NCI-H2227 treated with DMSO at 0.1 percent for 48 hours (cell line): ENCODE results near the gene ZNF878.
A peak's percentile ranks its signal among the peaks of the same experiment; 100 is the strongest.
"Not testable (repeated sequence)": the region's sequence is repeated elsewhere in the genome, so short reads cannot be mapped to it uniquely, and the experiment has no call there.

Experiments
- DNase-seq: peaks from one replicate; lab custom pipeline; 2025; lab: John Stamatoyannopoulos, UW

The ZNF878 gene

DNA sequence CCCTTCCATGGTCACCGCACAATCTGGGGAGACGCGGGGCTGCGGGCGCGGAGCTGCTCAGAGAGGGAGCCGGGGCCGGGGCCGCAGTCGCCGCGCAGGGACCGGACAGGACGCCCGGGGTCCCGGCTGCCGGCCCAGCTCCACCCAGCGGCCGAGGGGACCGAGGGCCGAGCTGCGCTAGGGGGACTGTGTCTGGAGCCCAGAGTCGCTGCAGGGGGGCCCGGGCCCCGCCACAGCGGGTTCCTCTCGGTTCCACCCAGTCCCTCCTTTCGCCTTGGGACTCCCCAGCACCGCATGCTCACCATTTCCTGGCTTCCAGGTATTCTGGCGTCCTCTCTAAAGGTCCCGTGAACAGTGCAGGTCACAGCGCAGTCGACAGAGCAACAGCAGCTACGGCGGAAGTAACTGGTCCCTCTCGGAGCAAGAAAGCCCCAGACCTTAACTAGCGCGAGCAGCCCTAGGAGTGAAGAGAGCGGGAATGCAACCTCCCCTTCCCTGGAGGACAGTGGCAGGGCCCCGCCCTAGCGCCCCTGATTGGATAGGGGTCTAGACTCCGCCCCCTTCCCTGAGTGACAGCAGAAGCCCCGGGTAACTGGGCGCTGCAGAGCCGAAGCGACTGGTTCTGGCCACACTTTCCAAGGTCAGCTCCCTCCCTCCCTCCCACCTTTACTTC lies at the start of gene ZNF878:
ZNF878 (minus strand) TSS at position 465 of the 673 bp plus-strand sequence; CDS start at position 305, 160 bp downstream.
- DNase-seq: peak; percentile 87

DNA sequence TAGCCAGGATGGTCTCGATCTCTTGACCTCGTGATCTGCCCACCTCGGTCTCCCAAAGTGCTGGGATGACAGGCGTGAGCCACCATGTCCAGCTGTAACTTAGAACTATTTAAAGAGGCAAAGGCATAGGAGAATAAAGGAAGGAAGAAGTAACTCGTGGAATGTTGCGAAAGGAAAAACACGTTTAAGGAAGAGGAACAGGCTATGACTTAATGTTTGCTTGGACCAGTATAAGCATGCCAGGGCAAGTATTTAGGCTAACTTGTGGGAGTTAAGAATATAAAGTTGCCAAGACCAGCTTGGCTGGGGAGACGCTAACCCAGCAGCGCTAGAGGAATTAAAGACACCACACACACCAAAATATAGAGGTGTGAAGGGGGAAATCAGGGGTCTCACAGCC lies 45.3 kb upstream of the ZNF878 start:
- DNase-seq: no peak

DNA sequence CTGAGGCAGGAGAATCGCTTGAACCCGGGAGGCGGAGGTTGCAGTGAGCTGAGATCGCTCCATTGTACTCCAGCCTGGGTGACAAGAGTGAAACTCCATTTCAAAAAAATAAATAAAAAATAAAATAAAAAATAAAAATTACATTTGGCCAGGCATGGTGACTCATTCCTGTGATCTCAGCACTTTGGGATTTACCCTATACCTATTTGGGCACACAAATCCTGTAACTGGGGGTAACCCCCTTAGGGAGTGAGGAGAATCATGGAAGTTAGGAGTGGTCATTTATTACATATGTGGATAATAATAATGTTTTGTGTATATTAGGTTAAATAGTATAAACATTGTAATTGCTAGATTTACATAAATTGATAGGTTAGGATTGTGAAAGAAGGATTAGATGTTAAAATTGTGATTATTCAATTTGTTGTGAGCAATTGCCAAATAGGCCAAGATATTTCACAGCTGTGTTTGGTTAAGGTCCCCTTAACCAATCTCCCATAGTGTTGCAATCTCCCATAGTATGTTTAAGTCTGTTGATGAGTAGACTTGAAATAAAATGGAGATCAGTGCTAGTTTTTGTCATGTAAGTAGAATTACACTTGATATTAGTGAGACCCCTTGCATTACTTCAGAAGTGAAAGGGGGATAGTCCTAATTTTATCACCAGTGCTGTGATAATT lies 42.5 kb upstream of the ZNF878 start:
- DNase-seq: no peak

DNA sequence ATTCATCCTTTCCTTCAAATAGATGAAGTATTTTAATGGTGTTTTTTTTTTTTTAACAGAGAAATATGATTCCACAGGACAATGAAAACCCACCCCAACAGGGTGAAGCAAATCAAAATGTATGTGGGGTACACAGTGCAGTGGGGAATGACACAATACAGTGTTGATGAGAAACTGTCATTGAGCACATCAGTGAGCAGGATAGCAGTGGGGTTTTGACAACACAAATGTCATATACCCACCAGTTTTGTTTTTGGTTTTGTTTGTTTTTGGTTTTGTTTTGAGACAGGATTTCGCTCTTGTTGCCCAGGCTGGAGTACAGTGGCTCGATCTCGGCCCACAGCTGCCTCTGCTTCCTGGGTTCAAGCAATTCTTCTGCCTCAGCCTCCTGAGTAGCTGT lies 41.0 kb upstream of the ZNF878 start:
- no peak for DNase-seq

DNA sequence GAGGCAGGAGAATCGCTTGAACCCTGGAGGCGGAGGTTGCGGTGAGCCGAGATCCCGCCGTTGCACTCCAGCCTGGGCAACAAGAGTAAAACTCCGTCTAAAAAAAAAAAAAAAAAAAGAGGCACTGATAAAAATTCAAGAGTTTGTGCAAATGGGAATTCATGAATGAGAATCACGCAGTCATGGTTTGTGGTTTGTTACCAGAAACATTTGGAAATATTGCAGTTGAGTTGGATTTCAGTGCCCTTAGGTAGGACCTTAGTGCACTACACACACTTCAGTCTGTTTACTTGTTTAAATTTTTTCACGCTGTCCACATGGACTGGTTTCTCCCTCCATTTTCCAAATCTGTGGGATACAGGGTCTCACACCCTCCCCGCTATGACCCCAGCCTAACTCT lies 40.2 kb upstream of the ZNF878 start:
- no peak for DNase-seq

DNA sequence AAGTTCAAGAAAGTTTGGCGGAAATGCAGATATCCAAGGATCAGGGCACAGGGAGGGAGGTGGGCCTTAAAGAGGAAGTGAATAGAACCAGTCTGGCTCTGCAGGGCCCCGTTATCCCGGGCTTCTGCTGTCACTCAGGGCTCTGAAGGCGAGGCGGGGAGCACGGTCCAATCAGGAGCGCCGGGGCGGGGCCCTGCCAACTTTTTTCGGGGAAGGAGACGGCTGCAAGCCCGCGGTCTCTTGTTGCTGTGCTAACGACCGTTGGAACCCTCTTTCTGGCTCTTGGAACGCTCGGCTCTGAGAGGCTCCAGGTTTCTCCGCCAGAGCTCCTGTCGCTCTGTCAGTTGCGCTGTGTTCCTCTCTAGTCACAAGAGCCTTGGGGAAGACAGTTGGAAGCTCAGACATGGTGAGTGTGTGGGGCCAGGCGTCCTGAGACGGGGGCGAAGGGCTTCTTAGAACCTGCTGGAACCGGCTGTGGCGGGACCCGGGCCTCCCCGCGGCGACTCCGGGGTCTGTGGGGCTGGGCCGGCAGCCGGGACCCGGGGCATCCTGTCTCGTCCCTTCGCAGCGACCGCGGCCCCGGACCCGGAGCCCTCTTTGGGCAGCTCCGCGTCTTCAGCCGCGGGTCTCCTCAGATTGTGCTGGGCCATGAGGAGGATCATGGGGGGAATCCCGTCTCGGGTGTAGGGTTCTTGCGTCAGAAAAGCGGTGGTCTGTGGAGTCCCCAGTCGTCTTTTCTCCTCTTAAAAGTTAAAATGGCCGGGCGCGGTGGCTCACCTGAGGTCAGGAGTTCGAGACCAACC lies 39.5 kb upstream of the ZNF878 start:
- DNase-seq: peak; percentile 14

DNA sequence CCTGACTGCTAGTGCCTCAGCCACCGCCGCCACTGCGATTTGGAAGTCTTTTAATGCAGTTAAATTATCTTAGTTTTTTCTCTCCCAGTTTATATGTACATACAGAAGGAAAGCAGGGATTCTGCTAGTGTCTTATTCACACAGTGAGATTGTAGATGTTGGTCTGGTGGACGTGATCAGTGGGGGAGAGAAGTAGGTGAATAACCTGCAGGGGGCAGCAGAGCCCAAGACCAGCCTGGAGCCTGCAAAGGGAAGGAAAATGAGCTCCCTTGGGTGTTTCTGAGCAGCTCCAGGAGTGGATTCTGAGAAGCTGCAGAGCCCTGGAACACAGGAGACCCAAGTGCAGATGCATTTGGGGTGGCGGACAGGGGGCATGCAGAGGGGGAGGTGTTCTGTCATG lies 38.0 kb upstream of the ZNF878 start:
- peak; percentile 21 for DNase-seq

DNA sequence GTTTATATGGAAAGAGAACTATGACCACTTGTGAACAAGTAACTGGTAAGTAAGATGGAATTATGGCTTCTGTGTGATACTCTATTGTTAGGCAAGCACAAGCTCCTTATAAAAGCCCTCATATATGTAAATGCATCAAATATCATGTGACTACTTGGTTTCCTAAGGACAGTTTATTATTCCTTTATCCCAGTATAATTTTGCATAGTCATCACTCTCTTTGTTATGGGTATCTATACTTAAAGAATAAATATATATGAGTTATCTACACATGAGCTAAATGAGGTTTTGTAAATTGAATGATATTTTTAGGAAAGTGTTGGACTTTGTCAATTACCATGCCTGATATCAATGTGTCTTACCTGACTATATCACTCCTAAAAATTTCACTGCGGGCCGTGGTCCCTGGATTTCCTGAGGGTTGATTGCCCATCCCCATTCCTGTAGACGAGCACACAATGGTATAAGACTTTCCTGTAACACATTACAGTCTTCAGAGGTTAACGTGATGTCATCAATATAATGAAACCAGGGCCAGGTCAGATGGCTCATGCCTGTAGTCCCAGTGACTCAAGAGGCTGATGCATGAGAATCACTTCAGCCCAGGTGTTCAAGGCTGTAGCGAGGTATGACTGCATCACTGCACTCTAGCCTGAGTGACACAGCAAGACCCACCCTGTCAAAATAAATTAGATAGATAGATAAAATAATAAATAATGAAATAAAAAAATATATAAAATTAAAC lies 32.5 kb upstream of the ZNF878 start:
- DNase-seq: no peak

DNA sequence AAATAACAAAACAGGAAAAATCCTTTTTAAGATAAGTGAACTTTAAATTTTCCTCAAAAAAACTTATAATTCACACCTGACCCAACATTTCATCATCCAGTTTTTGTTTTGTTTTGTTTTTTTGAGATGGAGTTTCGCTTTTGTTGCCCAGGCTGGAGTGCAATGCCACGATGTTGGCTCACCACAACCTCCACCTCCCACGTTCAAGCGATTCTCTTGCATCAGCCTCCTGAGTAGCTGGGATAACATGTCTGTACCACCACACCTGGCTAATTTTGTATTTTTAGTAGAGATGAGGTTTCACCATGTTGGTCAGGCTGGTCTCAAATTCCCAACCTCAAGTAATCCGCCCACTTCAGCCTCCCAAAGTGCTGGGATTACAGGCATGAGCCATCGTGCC lies 30.6 kb upstream of the ZNF878 start:
- DNase-seq: not testable (repeated sequence)

DNA sequence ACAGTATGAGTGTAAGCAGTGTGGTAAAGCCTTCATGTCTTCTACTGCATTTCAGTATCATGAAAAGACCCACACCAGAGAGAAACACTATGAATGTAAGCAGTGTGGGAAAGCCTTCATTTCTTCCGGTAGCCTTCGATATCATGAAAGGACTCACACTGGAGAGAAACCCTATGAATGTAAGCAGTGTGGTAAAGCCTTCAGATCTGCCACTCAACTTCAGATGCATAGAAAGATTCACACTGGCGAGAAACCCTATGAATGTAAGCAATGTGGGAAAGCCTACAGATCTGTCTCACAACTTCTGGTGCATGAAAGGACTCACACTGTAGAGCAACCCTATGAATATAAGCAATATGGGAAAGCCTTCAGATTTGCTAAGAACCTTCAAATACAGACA lies 24.6 kb upstream of the ZNF878 start:
- no peak for DNase-seq

DNA sequence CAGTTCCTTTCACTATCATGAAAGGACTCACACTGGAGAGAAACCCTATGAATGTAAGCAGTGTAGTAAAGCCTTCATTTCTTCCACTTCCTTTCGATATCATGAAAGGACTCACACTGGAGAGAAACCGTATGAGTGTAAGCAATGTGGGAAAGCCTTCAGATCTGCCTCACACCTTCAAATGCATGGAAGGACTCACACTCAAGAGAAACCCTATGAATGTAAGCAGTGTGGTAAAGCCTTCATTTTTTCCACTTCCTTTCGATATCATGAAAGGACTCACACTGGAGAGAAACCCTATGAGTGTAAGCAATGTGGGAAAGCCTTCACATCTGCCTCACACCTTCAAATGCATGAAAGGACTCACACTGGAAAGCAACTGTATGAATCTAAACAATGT lies 23.6 kb upstream of the ZNF878 start:
- DNase-seq: not testable (repeated sequence)

DNA sequence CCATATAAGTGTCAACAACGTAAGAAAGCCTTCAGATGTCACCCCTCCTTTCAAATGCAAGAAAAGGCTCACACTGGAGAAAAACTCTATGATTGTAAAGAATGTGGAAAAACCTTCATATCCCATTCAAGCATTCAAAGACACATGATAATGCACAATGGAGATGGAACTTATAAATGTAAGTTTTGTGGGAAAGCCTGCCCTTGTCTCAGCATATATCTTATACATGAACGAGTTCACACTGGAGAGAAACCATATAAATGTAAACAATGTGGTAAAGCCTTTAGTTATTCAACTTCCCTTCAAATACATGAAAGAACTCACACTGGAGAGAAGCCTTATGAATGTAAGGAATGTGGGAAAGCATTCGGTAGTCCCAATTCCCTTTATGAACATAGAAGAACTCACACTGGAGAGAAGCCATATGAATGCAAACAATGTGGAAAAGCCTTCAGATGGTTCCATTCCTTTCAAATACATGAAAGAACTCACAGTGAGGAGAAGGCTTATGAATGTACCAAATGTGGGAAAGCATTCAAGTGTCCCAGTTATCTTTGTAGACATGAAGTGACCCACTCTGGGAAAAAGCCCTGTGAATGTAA lies 22.9 kb upstream of the ZNF878 start:
- DNase-seq: no peak

DNA sequence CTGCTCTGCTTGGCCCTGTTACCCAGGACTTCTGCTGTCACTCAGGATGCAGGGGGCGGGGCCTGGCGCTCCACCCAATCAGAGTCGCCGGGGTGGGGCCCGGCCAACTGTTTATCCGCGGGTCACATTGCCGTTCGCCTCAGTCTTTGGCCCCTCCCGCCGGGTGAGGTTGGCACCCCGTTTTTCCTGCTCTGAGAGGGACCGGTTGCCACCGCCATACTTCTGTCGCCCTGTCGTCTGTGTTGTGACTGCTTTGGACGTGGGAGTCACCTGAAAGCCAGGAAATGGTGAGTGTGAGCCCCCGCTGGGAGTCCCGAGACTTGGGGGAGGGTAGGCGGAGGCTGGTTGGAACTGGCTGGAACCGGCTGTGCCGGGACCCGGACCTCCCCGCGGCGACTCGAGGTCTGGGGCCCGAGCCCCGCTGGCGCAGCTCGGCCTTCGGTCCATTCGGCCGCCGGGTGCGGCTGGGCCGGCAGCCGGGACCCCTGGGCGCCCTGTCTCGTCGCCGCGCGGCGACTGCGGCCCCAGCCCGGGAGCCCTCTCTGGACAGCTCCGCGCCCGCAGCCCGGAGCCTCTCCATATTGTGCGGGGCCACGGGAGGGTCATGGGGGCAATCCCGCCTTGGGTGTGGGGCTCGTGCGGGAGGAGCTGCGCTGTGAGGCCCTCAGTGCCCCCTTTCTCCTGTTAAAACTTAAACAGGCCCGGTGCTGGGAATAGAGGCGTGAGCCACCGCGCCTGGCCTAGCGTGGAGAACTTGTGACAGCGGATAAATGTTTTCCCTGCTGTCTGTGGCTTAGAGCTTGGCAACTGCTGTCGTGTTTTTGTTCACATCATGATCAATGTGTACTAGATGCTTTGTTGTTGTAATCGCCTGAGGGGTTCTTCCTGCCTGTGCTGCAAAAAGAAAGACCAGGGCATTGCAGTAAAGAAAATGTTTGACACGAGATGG lies 12.1 kb upstream of the ZNF878 start, which contains the start of gene ZNF844:
ZNF844 (plus strand) TSS at position 142 of the 949 bp plus-strand sequence; CDS start at position 285, 143 bp downstream.
- DNase-seq: no peak

DNA sequence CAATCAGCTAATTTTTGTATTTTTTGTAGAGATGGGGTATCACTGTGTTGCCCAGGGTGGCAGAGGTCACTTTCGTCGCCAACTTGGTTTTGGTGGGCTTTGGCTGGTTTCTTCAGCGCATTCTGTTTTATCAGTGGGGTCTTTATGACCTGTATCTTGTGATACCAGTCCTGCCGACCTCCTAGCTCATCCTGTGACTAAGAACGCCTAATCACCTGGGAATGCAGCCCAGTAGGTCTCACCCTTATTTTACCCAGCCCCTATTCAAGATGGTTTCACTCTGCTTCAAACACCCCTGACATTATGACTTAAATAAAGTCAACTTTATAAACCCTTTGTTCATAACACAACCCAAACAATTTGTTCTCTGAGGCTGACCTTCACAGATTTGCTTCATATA lies 3.0 kb upstream of the ZNF878 start:
- no peak for DNase-seq

DNA sequence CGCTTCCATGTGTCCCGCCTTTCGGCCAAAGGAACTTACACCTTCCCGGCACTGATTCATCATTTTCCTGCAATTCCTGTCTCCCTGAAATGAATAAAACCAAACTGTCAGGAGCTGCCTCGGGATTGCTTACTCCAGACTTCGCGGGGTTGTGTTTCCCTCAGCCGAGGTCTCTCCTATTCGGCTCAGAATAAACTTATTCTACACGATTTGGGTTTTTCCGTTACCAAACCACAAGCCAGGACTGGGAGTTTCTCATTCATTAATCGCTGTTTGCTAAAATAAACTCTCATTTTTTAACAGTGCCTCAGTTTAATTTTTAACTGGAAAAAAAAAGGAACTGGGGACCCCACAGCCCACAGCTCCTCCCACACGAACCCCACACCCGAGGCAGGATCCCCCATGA lies 667 bp downstream of the ZNF878 start:
- DNase-seq: no peak

DNA sequence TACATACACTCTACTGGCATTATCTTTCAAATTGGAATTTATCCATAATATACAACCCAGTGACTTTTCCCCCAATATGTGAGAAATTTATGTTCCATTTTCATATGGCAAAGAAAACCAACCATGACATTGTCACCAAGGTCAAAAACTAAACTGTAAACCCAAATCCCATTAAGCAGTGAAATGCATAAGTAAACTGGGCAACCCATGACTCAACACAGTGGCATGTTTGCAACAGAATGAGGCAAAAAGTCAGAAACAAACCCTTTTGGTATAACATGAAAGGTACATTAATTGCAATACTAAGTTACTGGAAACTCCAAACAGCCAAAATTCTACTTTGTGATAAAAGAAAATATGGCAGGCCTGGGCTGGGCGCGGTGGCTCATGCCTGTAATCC lies 4.9 kb downstream of the ZNF878 start:
- no peak for DNase-seq

DNA sequence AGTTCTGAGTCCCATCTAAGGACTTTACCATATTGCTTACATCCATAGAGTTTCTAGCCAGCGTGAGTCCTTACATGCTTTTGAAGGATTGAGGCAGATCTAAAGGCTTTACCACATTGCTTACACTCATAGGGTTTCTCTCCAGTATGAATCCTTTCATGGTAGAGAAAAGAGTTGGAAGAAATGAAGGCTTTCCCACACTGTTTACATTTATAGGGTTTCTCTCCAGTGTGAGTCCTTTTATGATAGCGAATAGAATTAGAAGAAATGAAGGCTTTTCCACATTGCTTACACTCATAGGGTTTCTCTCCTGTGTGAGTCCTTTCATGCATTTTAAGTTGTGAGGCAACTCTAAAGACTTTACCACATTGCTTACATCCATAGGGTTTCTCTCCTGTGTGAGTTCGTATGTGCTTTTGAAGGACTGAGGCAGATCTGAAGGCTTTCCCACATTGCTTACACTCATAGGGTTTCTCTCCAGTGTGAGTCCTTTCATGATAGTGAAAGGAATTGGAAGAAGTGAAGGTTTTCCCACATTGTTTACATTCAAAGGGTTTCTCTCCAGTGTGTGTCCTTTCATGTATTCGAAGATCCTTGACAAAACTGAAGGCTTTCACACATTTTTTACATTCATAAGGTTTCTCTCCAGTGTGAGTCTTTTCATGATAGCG lies 8.9 kb downstream of the ZNF878 start:
- DNase-seq: no peak

DNA sequence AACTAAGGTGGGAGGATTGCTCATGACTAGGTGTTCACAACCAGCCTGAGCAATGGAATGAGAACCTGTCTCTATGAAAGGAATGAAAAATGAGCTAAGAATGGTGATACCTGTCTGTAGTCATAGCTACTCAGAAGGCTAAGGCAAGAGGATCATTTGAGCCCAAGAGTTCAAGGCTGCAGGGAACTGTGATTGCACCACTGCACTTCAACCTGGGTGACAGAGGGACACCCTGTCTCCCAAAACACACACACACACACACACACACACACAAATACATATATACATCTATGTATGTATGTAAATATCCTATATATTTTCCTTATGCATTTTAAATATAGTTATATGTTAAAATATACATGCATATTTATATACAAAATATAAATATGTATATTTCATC lies 9.9 kb downstream of the ZNF878 start:
- no peak for DNase-seq

DNA sequence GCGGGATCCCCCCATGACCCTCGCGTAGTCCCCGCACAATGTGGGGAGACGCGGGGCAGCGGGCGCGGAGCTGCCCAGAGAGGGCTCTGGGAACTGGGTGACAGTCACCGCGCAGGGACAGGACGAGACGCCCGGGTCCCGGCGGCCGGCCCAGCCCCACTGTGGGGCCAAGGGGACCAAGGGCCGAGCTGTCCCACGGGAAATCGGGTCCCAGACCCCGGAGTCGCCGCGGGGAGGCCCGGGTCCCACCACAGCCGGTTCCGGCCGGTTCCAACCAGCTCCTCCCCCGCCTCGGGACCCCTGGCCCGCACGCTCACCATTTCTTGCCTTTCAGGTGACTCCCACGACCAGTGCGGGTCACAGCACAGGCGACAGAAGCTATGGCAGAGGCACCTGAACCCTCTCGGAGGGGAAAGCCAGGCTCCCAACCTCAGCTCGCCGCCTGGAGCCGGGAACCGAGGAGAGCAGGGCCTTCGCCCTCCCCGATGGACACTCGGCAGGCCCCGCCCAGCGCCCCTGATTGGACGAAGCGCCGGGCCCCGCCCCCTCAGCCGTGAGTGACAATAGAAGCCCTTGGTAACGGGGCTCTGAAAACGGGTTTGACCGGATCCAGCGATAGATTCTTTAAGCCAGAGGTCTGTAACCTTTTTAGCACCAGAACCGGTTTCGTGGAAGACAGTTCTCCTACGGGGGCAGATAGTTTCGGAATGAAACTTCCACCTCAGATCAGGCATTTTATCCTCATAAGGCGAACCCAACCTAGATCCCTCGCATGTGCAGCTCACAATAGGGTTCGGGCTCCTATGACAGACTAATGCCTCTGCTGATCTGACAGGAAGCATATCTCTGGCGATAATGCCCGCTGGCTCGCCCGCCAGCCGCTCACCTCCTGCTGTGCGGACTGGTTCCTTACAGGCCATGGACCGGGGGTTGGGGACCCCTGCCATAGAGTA lies 17.3 kb downstream of the ZNF878 start, which contains the start of gene ZNF433:
ZNF433 (minus strand) TSS at position 460 of the 953 bp plus-strand sequence; CDS start at position 320, 140 bp downstream.
- DNase-seq: peak; percentile 67
